ENCODE results near the gene TMPRSS5.

TMPRSS5 gene

GRCh38 chr11:113667801-113668200, 38.3 kb downstream of the TMPRSS5 start:
- DNase-seq, result no peak

- no peak for DNase-seq
Measured at GRCh38 chr11:113666584-113666983, 39.5 kb downstream of the TMPRSS5 start.

- no peak for DNase-seq
Measured at GRCh38 chr11:113664981-113665710, 41.0 kb downstream of the TMPRSS5 start.

- peak; percentile 75 for DNase-seq
Measured at GRCh38 chr11:113664069-113664980, 41.8 kb downstream of the TMPRSS5 start.

- peak; percentile 13 for DNase-seq
Measured at GRCh38 chr11:113663567-113663966, 42.5 kb downstream of the TMPRSS5 start.

- DNase-seq, result no peak
Measured at GRCh38 chr11:113655771-113656170, 50.3 kb downstream of the TMPRSS5 start.

- no peak for DNase-seq
Measured at GRCh38 chr11:113651023-113651422, 55.1 kb downstream of the TMPRSS5 start.

- no peak for DNase-seq
Measured at GRCh38 chr11:113649311-113649710, 56.8 kb downstream of the TMPRSS5 start.

- DNase-seq, result no peak
Measured at GRCh38 chr11:113647856-113648255, 58.3 kb downstream of the TMPRSS5 start.

GRCh38 chr11:113647108-113647507, 59.0 kb downstream of the TMPRSS5 start:
- DNase-seq, result no peak

- no peak for DNase-seq
Measured at GRCh38 chr11:113645593-113646349, 60.3 kb downstream of the TMPRSS5 start.

- DNase-seq, result no peak
Measured at GRCh38 chr11:113644605-113645004, 61.5 kb downstream of the TMPRSS5 start.

- no peak for DNase-seq
Measured at GRCh38 chr11:113643701-113644100, 62.4 kb downstream of the TMPRSS5 start.

- DNase-seq, result no peak
Measured at GRCh38 chr11:113643006-113643585, 63.0 kb downstream of the TMPRSS5 start.

- DNase-seq, result no peak
Measured at GRCh38 chr11:113642090-113642489, 64.0 kb downstream of the TMPRSS5 start.

GRCh38 chr11:113638376-113638775, 67.7 kb downstream of the TMPRSS5 start:
- no peak for DNase-seq

GRCh38 chr11:113637636-113638035, 68.5 kb downstream of the TMPRSS5 start:
- no peak for DNase-seq

Data from fibroblast of skin of abdomen (primary cell).